Esophagus muscularis mucosa (tissue), 4 donors: Measurements from ENCODE around the gene FGF11. TPM values are rescaled to one million over a fixed set of nuclear protein-coding genes. Genes with fewer than 3 reads are reported as not detected.

Source experiments
- DNase-seq: peaks from one replicate; pipeline ENCODE4 v3.0.0-alpha.2; 2017; ENCODE audit errors: extremely low spot score
- H3K27ac ChIP-seq, 4 donors: fragments of 200-600 bp; sonication (generic); replicated peaks in 1 of 4; 1 replicate in 3 of 4; 2 replicates in 1 of 4; pipeline ENCODE4 v1.5.1; 2016 to 2019; ENCODE audit warnings: mild to moderate bottlenecking in 1 of 4
- H3K27me3 ChIP-seq, 4 donors: fragments of 200-600 bp; sonication (generic); one replicate each; pipeline versions ENCODE4 v1.5.1 to v1.6.0; 2016 to 2019
- H3K36me3 ChIP-seq, 4 donors: fragments of 200-600 bp; sonication (generic); one replicate each; pipeline ENCODE4 v1.5.1; 2016 to 2019
- H3K4me1 ChIP-seq, 4 donors: fragments of 200-600 bp; sonication (generic); one replicate each; pipeline ENCODE4 v1.5.1; 2016 to 2019
- H3K4me3 ChIP-seq, 4 donors: fragments of 200-600 bp; sonication (generic); 1 replicate in 2 of 4; 2 replicates in 2 of 4; pipeline ENCODE4 v1.5.1; 2016 to 2019; ENCODE audit warnings: mild to moderate bottlenecking in 4 of 4, moderate library complexity in 1 of 4
- H3K9me3 ChIP-seq, 4 donors: fragments of 200-600 bp; sonication (generic); 1 replicate in 3 of 4; 2 replicates in 1 of 4; pipeline ENCODE4 v1.5.1; 2016 to 2019
- EP300 ChIP-seq: sonication (generic); formaldehyde crosslinking; IDR thresholded peaks from one replicate; pipeline ENCODE4 v1.6.1; 2017; ENCODE audit warnings: antibody characterized with exemption
- POLR2A ChIP-seq: fragments of 450-650 bp; IDR thresholded peaks from one replicate; pipeline ENCODE4 v1.6.1; 2017; ENCODE audit warnings: antibody characterized with exemption, moderate library complexity, mild to moderate bottlenecking, low read depth
- POLR2AphosphoS5 ChIP-seq, 2 donors: sonication (generic); formaldehyde crosslinking; IDR thresholded peaks; one replicate each; pipeline ENCODE4 v1.6.1; 2017; ENCODE audit warnings: antibody characterized with exemption in 2 of 2
- WGBS: methylation state at CpG from one replicate; pipeline ENCODE4 v1.1.5; 2018; 5-methylcytosine and 5-hydroxymethylcytosine counted together
- intact Hi-C: fragments of 100-400 bp; cut with DNase I; formaldehyde crosslinking; loops from one replicate; pipeline ENCODE4 v1.15.1; 2023
- total RNA-seq, 4 donors: library from RNA; depleted of rRNA; stranded (reverse); fragments of >200 nt; gene quantifications; one replicate each; pipeline versions ENCODE4 v1.1.0 to v1.2.1, GENCODE V29; 2016
- TF ChIP-seq, protein P1 (sequence below), 3 experiments: fragments of 200-600 bp in 2 of 3; fragments of 450-650 bp in 1 of 3; sonication (generic) in 2 of 3; IDR thresholded peaks; one replicate each; pipeline ENCODE4 v1.5.1; 2017 to 2019; ENCODE audit warnings: antibody characterized with exemption in 3 of 3, mild to moderate bottlenecking in 2 of 3, moderate library complexity in 1 of 3

Gene FGF11
- total RNA-seq, 4 donors from 2014 or later = 0.50 to 1.9 (median 1.3) TPM; not detected in 1

- H3K36me3 ChIP-seq = peaks cover 0 to 39% (median 19%) of the 10 kb centered on the region in 4 donors
- H3K9me3 ChIP-seq = no peaks in the 10 kb centered on the region
- TF ChIP-seq POLR2AphosphoS5 (IDR thresholded peaks at IDR 0.05) (no peak), POLR2A (no peak), EP300 (no peak)
- TF ChIP-seq, protein P1, sequence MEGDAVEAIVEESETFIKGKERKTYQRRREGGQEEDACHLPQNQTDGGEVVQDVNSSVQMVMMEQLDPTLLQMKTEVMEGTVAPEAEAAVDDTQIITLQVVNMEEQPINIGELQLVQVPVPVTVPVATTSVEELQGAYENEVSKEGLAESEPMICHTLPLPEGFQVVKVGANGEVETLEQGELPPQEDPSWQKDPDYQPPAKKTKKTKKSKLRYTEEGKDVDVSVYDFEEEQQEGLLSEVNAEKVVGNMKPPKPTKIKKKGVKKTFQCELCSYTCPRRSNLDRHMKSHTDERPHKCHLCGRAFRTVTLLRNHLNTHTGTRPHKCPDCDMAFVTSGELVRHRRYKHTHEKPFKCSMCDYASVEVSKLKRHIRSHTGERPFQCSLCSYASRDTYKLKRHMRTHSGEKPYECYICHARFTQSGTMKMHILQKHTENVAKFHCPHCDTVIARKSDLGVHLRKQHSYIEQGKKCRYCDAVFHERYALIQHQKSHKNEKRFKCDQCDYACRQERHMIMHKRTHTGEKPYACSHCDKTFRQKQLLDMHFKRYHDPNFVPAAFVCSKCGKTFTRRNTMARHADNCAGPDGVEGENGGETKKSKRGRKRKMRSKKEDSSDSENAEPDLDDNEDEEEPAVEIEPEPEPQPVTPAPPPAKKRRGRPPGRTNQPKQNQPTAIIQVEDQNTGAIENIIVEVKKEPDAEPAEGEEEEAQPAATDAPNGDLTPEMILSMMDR (IDR thresholded peaks at IDR 0.05) = no peak
- 97% methylated on average over 30 of the region's 54 CpGs for WGBS
- intact Hi-C loops = no loop called here
- no peak overlapping the region for H3K27ac ChIP-seq
- no peak for DNase-seq
- H3K4me1 ChIP-seq = no peaks in the 10 kb centered on the region
- no peak overlapping the region for H3K4me3 ChIP-seq
- H3K27me3 ChIP-seq = no peaks in the 10 kb centered on the region
Observed at GRCh38 chr17:7417056-7417655, 22.2 kb upstream of the FGF11 start.

- no peaks in the 10 kb centered on the region for H3K9me3 ChIP-seq
- intact Hi-C loops = no loop called here
- no peak for DNase-seq
- H3K27ac ChIP-seq = no peak overlapping the region
- H3K36me3 ChIP-seq = peaks cover 0 to 39% (median 19%) of the 10 kb centered on the region in 4 donors
- 76% methylated on average over 17 of the region's 18 CpGs for WGBS
- no peaks in the 10 kb centered on the region for H3K4me1 ChIP-seq
- H3K27me3 ChIP-seq = no peaks in the 10 kb centered on the region
- TF ChIP-seq POLR2A (no peak), POLR2AphosphoS5 (IDR thresholded peaks at IDR 0.05) (no peak), EP300 (no peak)
- TF ChIP-seq, protein P1 (IDR thresholded peaks at IDR 0.05) = no peak
- no peak overlapping the region for H3K4me3 ChIP-seq
Observed at GRCh38 chr17:7418472-7419152, 20.7 kb upstream of the FGF11 start.

DNA sequence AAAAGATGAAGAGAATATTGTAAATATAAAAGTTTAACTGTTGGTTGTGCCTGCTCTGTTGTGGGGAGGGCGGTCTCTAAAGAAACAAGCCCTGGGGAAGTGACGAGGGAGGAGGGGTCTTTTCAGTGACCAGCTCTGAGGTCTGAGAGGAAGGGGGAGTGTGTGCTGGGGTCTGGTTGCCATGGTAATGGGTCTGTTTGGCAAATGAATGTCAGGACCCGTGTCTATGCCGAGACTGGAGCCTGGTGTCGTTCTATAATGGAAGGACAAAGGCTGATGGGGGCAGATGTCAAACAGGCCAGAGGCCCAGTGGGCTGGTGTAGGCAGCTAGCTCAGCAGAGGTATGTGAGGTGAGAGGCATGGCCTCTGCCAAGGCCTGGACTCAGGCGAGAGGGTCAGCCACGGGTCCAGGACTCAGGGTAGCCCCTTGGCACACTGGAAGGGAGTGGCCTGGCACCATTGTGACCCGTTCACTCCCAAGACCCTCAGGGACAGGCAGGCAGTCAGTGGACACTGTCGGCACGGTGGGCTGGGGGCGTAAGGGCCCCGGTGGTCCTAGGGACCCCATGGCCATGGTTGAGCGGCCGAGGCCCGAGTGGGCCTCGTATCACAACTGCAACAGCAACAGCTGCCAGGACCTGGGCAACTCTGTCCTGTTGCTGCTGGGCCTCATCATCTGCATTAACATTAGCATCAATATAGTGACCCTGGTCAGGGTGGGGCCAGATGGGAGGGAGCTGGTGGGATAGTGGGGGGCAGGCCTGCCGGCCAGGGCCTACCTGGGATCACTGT is 19.3 kb upstream of the FGF11 start, which contains the start of gene SPEM1:
Gene SPEM1, plus strand, starts transcription at position 506 of the 792 bp plus-strand sequence. Its CDS starts 61 bp downstream, at position 567.
- Histone ChIP-seq H3K4me3 (no peak within 1 kb of the TSS), H3K27me3 (no peaks in the 10 kb centered on the region), H3K36me3 (peaks cover 0 to 32% (median 15%) of the 10 kb centered on the region in 4 donors), H3K27ac (no peak within 1 kb of the TSS), H3K9me3 (no peaks in the 10 kb centered on the region), H3K4me1 (no peaks in the 10 kb centered on the region)
- WGBS = 79% methylated on average over 17 of the region's 17 CpGs
- intact Hi-C loops = no loop called here
- no peak for DNase-seq
- TF ChIP-seq, protein P1 (IDR thresholded peaks at IDR 0.05) = no peak
- TF ChIP-seq EP300 (no peak), POLR2A (no peak), POLR2AphosphoS5 (IDR thresholded peaks at IDR 0.05) (no peak)

- DNase-seq = no peak
- 96% methylated on average over 11 of the region's 16 CpGs for WGBS
- Histone ChIP-seq H3K27ac (no peak overlapping the region), H3K9me3 (no peaks in the 10 kb centered on the region), H3K4me1 (no peaks in the 10 kb centered on the region), H3K36me3 (peaks cover 0 to 20% (median 9%) of the 10 kb centered on the region in 4 donors), H3K4me3 (no peak overlapping the region), H3K27me3 (no peaks in the 10 kb centered on the region)
- TF ChIP-seq EP300 (no peak), POLR2AphosphoS5 (IDR thresholded peaks at IDR 0.05) (no peak), POLR2A (no peak)
- TF ChIP-seq, protein P1 (IDR thresholded peaks at IDR 0.05) = no peak
- intact Hi-C loops = no loop called here
Observed at GRCh38 chr17:7421186-7421585, 18.1 kb upstream of the FGF11 start.
